ENCODE data around the gene TPM3. TPM values are rescaled to one million over a fixed set of nuclear protein-coding genes. Genes with fewer than 3 reads are reported as not detected.

The TPM3 gene
- total and polyA plus RNA-seq, 2 donors, result 304 to 315 TPM

GRCh38 chr1:154179946-154180687 is 11.8 kb downstream of the TPM3 start:
- H3K9me3 ChIP-seq (ENCODE audit: control insufficient read depth in 2 of 2, insufficient read depth in 1 of 2, low read length in 1 of 2), result peaks cover 0 to 4% of the 10 kb centered on the region in 2 donors
- no peaks in the 10 kb centered on the region for H3K27me3 ChIP-seq (ENCODE audit: control insufficient read depth in 2 of 2, insufficient read depth in 1 of 2, low read length in 1 of 2)
- DNase-seq (ENCODE audit: low read depth in 6 of 9, low spot score in 9 of 9), result no peak
- peaks cover 40 to 59% of the 10 kb centered on the region in 2 donors for H3K4me1 ChIP-seq (ENCODE audit: control insufficient read depth in 2 of 2, insufficient read depth in 2 of 2, low read length in 2 of 2)
- WGBS, result 68% methylated on average over 3 of the region's 3 CpGs
- H3K27ac ChIP-seq (ENCODE audit: low read depth in 1 of 2, low read length in 1 of 2), result peak overlapping the region; percentile 13 to 46
- H3K36me3 ChIP-seq (ENCODE audit: control insufficient read depth in 2 of 2, insufficient read depth in 2 of 2, low read length in 1 of 2), result peaks cover 22 to 40% of the 10 kb centered on the region in 2 donors
- peak overlapping the region; percentile 17 to 19 for H3K4me3 ChIP-seq (ENCODE audit: low read length in 2 of 2)

GRCh38 chr1:154178911-154179811 is 12.7 kb downstream of the TPM3 start:
- WGBS, result 87% methylated on average over 10 of the region's 10 CpGs
- H3K36me3 ChIP-seq (ENCODE audit: control insufficient read depth in 2 of 2, insufficient read depth in 2 of 2, low read length in 1 of 2), result peaks cover 27 to 48% of the 10 kb centered on the region in 2 donors
- no peak overlapping the region for H3K4me3 ChIP-seq (ENCODE audit: low read length in 2 of 2)
- no peaks in the 10 kb centered on the region for H3K27me3 ChIP-seq (ENCODE audit: control insufficient read depth in 2 of 2, insufficient read depth in 1 of 2, low read length in 1 of 2)
- H3K27ac ChIP-seq (ENCODE audit: low read depth in 1 of 2, low read length in 1 of 2), result no peak overlapping the region
- no peak for DNase-seq (ENCODE audit: low read depth in 6 of 9, low spot score in 9 of 9)
- peaks cover 40 to 59% of the 10 kb centered on the region in 2 donors for H3K4me1 ChIP-seq (ENCODE audit: control insufficient read depth in 2 of 2, insufficient read depth in 2 of 2, low read length in 2 of 2)
- peaks cover 0 to 4% of the 10 kb centered on the region in 2 donors for H3K9me3 ChIP-seq (ENCODE audit: control insufficient read depth in 2 of 2, insufficient read depth in 1 of 2, low read length in 1 of 2)

- WGBS, result 48% methylated on average over 2 of the region's 2 CpGs
- H3K4me1 ChIP-seq (ENCODE audit: control insufficient read depth in 2 of 2, insufficient read depth in 2 of 2, low read length in 2 of 2), result peaks cover 38 to 51% of the 10 kb centered on the region in 2 donors
- peaks cover 32 to 58% of the 10 kb centered on the region in 2 donors for H3K36me3 ChIP-seq (ENCODE audit: control insufficient read depth in 2 of 2, insufficient read depth in 2 of 2, low read length in 1 of 2)
- H3K27me3 ChIP-seq (ENCODE audit: control insufficient read depth in 2 of 2, insufficient read depth in 1 of 2, low read length in 1 of 2), result no peaks in the 10 kb centered on the region
- no peak overlapping the region for H3K4me3 ChIP-seq (ENCODE audit: low read length in 2 of 2)
- H3K27ac ChIP-seq (ENCODE audit: low read depth in 1 of 2, low read length in 1 of 2), result peak overlapping the region in 1 of 2 donors; percentile 53
- H3K9me3 ChIP-seq (ENCODE audit: control insufficient read depth in 2 of 2, insufficient read depth in 1 of 2, low read length in 1 of 2), result peaks cover 0 to 2% of the 10 kb centered on the region in 2 donors
- no peak for DNase-seq (ENCODE audit: low read depth in 6 of 9, low spot score in 9 of 9)
Measured at GRCh38 chr1:154178013-154178412, 13.9 kb downstream of the TPM3 start.

GRCh38 chr1:154176337-154176736 is 15.6 kb downstream of the TPM3 start:
- Histone ChIP-seq H3K36me3 (ENCODE audit: control insufficient read depth in 2 of 2, insufficient read depth in 2 of 2, low read length in 1 of 2) (peaks cover 49 to 75% of the 10 kb centered on the region in 2 donors), H3K9me3 (ENCODE audit: control insufficient read depth in 2 of 2, insufficient read depth in 1 of 2, low read length in 1 of 2) (no peaks in the 10 kb centered on the region), H3K4me1 (ENCODE audit: control insufficient read depth in 2 of 2, insufficient read depth in 2 of 2, low read length in 2 of 2) (peaks cover 36 to 44% of the 10 kb centered on the region in 2 donors), H3K27ac (ENCODE audit: low read depth in 1 of 2, low read length in 1 of 2) (no peak overlapping the region), H3K4me3 (ENCODE audit: low read length in 2 of 2) (no peak overlapping the region), H3K27me3 (ENCODE audit: control insufficient read depth in 2 of 2, insufficient read depth in 1 of 2, low read length in 1 of 2) (no peaks in the 10 kb centered on the region)
- WGBS, result 30% methylated on average over 2 of the region's 2 CpGs
- DNase-seq (ENCODE audit: low read depth in 6 of 9, low spot score in 9 of 9), result no peak

- H3K4me1 ChIP-seq (ENCODE audit: control insufficient read depth in 2 of 2, insufficient read depth in 2 of 2, low read length in 2 of 2), result peaks cover 23 to 32% of the 10 kb centered on the region in 2 donors
- H3K27me3 ChIP-seq (ENCODE audit: control insufficient read depth in 2 of 2, insufficient read depth in 1 of 2, low read length in 1 of 2), result no peaks in the 10 kb centered on the region
- peaks cover 64 to 85% of the 10 kb centered on the region in 2 donors for H3K36me3 ChIP-seq (ENCODE audit: control insufficient read depth in 2 of 2, insufficient read depth in 2 of 2, low read length in 1 of 2)
- no peak overlapping the region for H3K27ac ChIP-seq (ENCODE audit: low read depth in 1 of 2, low read length in 1 of 2)
- H3K4me3 ChIP-seq (ENCODE audit: low read length in 2 of 2), result no peak overlapping the region
- 97% methylated on average over 4 of the region's 4 CpGs for WGBS
- H3K9me3 ChIP-seq (ENCODE audit: control insufficient read depth in 2 of 2, insufficient read depth in 1 of 2, low read length in 1 of 2), result no peaks in the 10 kb centered on the region
- no peak for DNase-seq (ENCODE audit: low read depth in 6 of 9, low spot score in 9 of 9)
Measured at GRCh38 chr1:154174654-154175053, 17.2 kb downstream of the TPM3 start.

- Histone ChIP-seq H3K4me3 (ENCODE audit: low read length in 2 of 2) (no peak overlapping the region), H3K27me3 (ENCODE audit: control insufficient read depth in 2 of 2, insufficient read depth in 1 of 2, low read length in 1 of 2) (no peaks in the 10 kb centered on the region), H3K27ac (ENCODE audit: low read depth in 1 of 2, low read length in 1 of 2) (no peak overlapping the region), H3K4me1 (ENCODE audit: control insufficient read depth in 2 of 2, insufficient read depth in 2 of 2, low read length in 2 of 2) (peaks cover 0 to 6% of the 10 kb centered on the region in 2 donors), H3K9me3 (ENCODE audit: control insufficient read depth in 2 of 2, insufficient read depth in 1 of 2, low read length in 1 of 2) (no peaks in the 10 kb centered on the region), H3K36me3 (ENCODE audit: control insufficient read depth in 2 of 2, insufficient read depth in 2 of 2, low read length in 1 of 2) (peaks cover 74 to 94% of the 10 kb centered on the region in 2 donors)
- no peak for DNase-seq (ENCODE audit: low read depth in 6 of 9, low spot score in 9 of 9)
- over 99% methylated on average over 5 of the region's 5 CpGs for WGBS
Measured at GRCh38 chr1:154171880-154172279, 20.0 kb downstream of the TPM3 start.

- DNase-seq (ENCODE audit: low read depth in 6 of 9, low spot score in 9 of 9), result no peak
- Histone ChIP-seq H3K27me3 (ENCODE audit: control insufficient read depth in 2 of 2, insufficient read depth in 1 of 2, low read length in 1 of 2) (no peaks in the 10 kb centered on the region), H3K9me3 (ENCODE audit: control insufficient read depth in 2 of 2, insufficient read depth in 1 of 2, low read length in 1 of 2) (no peaks in the 10 kb centered on the region), H3K4me3 (ENCODE audit: low read length in 2 of 2) (no peak overlapping the region), H3K36me3 (ENCODE audit: control insufficient read depth in 2 of 2, insufficient read depth in 2 of 2, low read length in 1 of 2) (peaks cover 75 to 95% of the 10 kb centered on the region in 2 donors), H3K4me1 (ENCODE audit: control insufficient read depth in 2 of 2, insufficient read depth in 2 of 2, low read length in 2 of 2) (no peaks in the 10 kb centered on the region), H3K27ac (ENCODE audit: low read depth in 1 of 2, low read length in 1 of 2) (no peak overlapping the region)
- 96% methylated on average over 4 of the region's 4 CpGs for WGBS
Measured at GRCh38 chr1:154171223-154171583, 20.7 kb downstream of the TPM3 start.

- no peak overlapping the region for H3K27ac ChIP-seq (ENCODE audit: low read depth in 1 of 2, low read length in 1 of 2)
- no peaks in the 10 kb centered on the region for H3K4me1 ChIP-seq (ENCODE audit: control insufficient read depth in 2 of 2, insufficient read depth in 2 of 2, low read length in 2 of 2)
- no peak for DNase-seq (ENCODE audit: low read depth in 6 of 9, low spot score in 9 of 9)
- H3K4me3 ChIP-seq (ENCODE audit: low read length in 2 of 2), result no peak overlapping the region
- no peaks in the 10 kb centered on the region for H3K27me3 ChIP-seq (ENCODE audit: control insufficient read depth in 2 of 2, insufficient read depth in 1 of 2, low read length in 1 of 2)
- no peaks in the 10 kb centered on the region for H3K9me3 ChIP-seq (ENCODE audit: control insufficient read depth in 2 of 2, insufficient read depth in 1 of 2, low read length in 1 of 2)
- H3K36me3 ChIP-seq (ENCODE audit: control insufficient read depth in 2 of 2, insufficient read depth in 2 of 2, low read length in 1 of 2), result peaks cover 72 to 95% of the 10 kb centered on the region in 2 donors
Measured at GRCh38 chr1:154170547-154171222, 21.2 kb downstream of the TPM3 start.

Data from thymus (tissue), 11 donors.